ENCODE results near the gene CIAO1.

CIAO1 gene

DNA sequence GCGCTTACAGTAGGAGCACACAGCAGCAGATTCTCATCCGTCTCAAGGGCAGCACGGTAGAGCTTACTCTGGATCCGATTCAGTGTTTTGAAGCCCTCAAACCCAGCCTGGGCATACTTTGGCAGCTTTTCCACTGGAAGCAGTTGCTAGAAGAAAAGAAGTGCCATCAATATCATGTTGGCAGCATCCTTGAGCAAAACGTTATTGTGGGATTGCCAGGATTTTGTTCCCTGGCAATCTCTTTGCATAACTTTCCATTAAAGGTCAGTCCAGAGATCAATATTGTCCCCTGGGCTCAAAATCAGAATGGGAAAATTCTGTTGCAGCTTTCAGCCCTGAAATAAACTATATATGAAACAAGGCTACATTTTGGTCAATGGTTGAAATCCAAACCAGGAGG lies 30.9 kb downstream of the CIAO1 start:
- TF ChIP-seq, protein P1, sequence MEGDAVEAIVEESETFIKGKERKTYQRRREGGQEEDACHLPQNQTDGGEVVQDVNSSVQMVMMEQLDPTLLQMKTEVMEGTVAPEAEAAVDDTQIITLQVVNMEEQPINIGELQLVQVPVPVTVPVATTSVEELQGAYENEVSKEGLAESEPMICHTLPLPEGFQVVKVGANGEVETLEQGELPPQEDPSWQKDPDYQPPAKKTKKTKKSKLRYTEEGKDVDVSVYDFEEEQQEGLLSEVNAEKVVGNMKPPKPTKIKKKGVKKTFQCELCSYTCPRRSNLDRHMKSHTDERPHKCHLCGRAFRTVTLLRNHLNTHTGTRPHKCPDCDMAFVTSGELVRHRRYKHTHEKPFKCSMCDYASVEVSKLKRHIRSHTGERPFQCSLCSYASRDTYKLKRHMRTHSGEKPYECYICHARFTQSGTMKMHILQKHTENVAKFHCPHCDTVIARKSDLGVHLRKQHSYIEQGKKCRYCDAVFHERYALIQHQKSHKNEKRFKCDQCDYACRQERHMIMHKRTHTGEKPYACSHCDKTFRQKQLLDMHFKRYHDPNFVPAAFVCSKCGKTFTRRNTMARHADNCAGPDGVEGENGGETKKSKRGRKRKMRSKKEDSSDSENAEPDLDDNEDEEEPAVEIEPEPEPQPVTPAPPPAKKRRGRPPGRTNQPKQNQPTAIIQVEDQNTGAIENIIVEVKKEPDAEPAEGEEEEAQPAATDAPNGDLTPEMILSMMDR (IDR thresholded peaks at IDR 0.05; ENCODE audit: control extremely low read depth, extremely low read depth, low read depth, missing control alignments): no peak
- ChIA-PET POLR2A (no interaction called here), CTCF (interaction anchor here (2.7 kb wide), 1 partner anchor 9 kb away, joined by 13 read pairs; no protein-coding TSS in a partner anchor)
- no peak for DNase-seq (ENCODE audit: extremely low spot score)

DNA sequence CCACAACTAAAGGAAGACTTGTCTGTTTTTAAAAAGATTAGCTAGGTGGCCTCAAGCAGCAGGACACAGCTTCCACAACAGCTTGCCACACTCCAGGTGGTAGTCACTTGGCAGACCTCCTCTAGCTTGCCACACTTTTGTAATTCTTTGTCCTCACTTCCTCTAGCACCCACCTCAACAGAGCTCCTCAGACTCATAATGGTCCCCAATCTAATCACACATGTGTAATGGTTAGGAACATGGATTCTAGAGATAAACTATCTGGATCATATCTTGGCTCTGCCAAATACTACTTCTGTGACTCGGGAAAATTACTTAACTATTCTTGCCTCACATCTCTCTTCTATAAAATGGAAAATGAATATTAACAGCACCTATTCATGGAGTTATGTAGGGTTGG lies 35.8 kb downstream of the CIAO1 start:
- no peak for DNase-seq (ENCODE audit: extremely low spot score)
- ChIA-PET CTCF (interaction anchor here (1.3 to 2.6 kb wide), 2 partner anchors 12 to 206 kb away, joined by 3 to 10 read pairs; no protein-coding TSS in a partner anchor), POLR2A (interaction anchor here (0.8 kb wide), 1 partner anchor 19 kb away, joined by 4 read pairs; no protein-coding TSS in a partner anchor)
- TF ChIP-seq, protein P1 (IDR thresholded peaks at IDR 0.05; ENCODE audit: control extremely low read depth, extremely low read depth, low read depth, missing control alignments): no peak

DNA sequence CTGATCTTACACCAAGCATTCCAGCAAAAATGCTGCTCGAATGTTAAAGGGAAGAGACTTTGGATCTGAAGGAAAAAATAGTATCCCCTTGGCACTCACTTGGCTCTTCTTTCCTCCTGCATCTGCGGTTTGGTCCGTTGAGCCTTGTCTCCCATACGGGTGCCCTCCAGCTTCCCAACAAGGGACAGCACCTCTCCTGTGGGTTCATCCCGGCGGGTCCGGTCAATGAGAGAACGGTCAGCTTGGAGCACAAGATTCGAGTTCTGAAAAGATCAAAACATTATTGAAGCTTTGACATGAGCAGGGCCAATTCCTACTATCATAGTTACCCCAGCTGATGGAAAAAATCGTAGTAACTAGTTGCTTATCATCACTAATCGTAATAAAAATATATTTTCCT lies 38.6 kb downstream of the CIAO1 start:
- ChIA-PET POLR2A (interaction anchor here (0.6 kb wide), 1 partner anchor 202 kb away, joined by 3 read pairs; no protein-coding TSS in a partner anchor), CTCF (interaction anchor here (1.2 to 4.9 kb wide), 3 partner anchors 12 to 20 kb away, joined by 3 to 27 read pairs (median 6); no protein-coding TSS in a partner anchor)
- DNase-seq (ENCODE audit: extremely low spot score): no peak
- TF ChIP-seq, protein P1 (IDR thresholded peaks at IDR 0.05; ENCODE audit: control extremely low read depth, extremely low read depth, low read depth, missing control alignments): no peak

DNA sequence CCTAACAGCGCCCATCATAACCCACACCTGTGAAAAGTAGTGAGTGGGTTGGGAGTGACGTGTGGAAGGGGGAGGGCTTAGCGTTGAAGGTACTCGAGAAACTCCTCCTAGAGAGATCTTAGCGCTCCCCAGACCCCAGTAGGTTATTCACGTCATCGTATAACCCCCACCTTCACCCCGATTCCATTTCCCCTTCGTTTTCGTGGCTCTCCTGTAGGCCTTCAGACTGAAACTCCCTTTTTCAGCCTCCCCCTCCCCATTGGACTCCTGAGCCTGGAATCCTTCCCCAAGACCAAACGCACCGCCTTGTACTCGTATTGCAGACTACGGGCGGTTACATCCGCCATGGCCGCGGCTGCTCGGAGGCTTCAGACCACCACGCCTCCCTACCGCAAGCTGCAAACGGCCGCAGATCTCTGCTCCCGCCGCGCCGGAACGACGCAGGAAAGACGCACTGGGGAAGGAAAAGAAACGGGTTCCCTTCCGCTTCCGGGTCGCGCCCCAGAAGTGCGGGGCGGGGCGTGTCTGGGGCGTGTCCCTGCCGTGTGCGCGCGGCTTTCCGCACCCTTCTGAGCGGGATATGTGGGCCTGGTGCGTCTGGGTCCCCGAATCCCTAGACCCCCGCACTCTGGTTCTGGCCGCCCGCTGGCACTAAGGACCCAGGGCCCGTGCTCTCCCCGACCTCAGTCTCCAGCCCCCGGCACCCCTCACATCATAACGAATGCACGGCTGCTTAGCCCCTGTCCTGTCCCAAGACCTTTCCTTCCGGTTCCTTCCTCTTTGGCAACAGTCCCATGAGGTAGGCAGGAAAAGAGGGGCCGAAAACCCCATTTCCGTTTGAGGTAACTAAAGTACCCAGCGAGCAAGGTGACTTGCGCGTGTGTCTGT lies 39.3 kb downstream of the CIAO1 start, which contains the start of gene SNRNP200:
SNRNP200 (minus strand) TSS at position 456 of the 888 bp plus-strand sequence; CDS start at position 347, 109 bp downstream.
- ChIA-PET CTCF (interaction anchor here (1.1 to 4.9 kb wide), 5 partner anchors 11 to 21 kb away, joined by 3 to 27 read pairs (median 4); no protein-coding TSS in a partner anchor), POLR2A (interaction anchor here (0.6 kb wide), 2 partner anchors 34 to 203 kb away, joined by 3 read pairs; no protein-coding TSS in a partner anchor)
- peak; percentile 92 for DNase-seq (ENCODE audit: extremely low spot score)
- TF ChIP-seq, protein P1 (IDR thresholded peaks at IDR 0.05; ENCODE audit: control extremely low read depth, extremely low read depth, low read depth, missing control alignments): no peak

DNA sequence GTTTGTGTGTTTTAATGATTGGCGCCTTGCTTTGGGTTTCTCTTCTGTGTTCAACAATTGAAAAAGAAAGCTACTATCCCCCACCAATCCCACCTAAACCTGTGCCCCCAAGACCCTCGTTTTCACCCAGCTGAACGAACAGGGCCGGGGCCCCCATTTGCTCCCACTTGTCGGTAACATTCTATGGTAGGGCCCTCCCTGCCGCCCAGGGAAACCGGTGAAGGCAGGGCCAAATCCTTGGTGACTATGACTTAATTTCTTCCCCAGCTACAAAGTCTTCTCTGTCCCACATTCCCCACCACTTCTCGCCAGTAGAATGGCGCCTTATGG lies 39.9 kb downstream of the CIAO1 start:
- TF ChIP-seq, protein P1 (IDR thresholded peaks at IDR 0.05; ENCODE audit: control extremely low read depth, extremely low read depth, low read depth, missing control alignments): no peak
- POLR2A ChIA-PET: interaction anchor here (0.6 kb wide), 1 partner anchor 33 kb away, joined by 3 read pairs; no protein-coding TSS in a partner anchor
- no peak for DNase-seq (ENCODE audit: extremely low spot score)
- CTCF ChIA-PET: interaction anchor here (1.1 to 4.9 kb wide), 4 partner anchors 10 to 18 kb away, joined by 4 to 27 read pairs (median 5); no protein-coding TSS in a partner anchor

DNA sequence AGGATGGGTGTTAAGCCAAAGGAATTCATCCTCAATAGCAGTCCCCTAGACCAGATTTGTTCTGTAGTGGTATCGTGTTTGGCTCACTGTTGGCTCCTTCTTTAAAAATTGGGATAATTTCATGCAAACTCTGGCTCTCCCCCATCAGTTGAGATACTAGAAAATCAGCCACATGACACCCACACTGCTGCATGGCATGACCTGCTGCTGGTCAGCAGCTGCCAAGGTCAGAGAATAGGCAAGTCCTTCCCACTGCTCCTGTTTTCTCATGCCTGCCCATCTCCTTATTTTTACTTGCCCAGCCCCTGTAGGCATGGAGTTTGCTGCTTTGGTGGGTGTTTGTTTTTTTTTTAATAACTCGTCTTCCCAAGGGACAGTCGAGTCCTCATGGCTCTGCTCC lies 40.3 kb downstream of the CIAO1 start:
- POLR2A ChIA-PET: no interaction called here
- DNase-seq (ENCODE audit: extremely low spot score): no peak
- TF ChIP-seq, protein P1 (IDR thresholded peaks at IDR 0.05; ENCODE audit: control extremely low read depth, extremely low read depth, low read depth, missing control alignments): no peak
- CTCF ChIA-PET: interaction anchor here (1.1 to 4.9 kb wide), 4 partner anchors 10 to 18 kb away, joined by 4 to 27 read pairs (median 5); no protein-coding TSS in a partner anchor
